ENCODE measurements around the gene RBM14. TPM values are rescaled to one million over a fixed set of nuclear protein-coding genes. Genes with fewer than 3 reads are reported as not detected.
"Not testable (repeated sequence)": the region's sequence is repeated elsewhere in the genome, so short reads cannot be mapped to it uniquely, and the experiment has no call there.

RBM14 gene
- total RNA-seq, 1 donor = 22.4 TPM

GRCh38 chr11:66637557-66638176, 21.2 kb downstream of the RBM14 start:
- peak overlapping the region; percentile 94 for H3K27ac ChIP-seq (ENCODE audit: low read depth, low read length)
- H3K36me3 ChIP-seq (ENCODE audit: insufficient read depth, low read length) = peaks cover 52% of the 10 kb centered on the region
- no peak for DNase-seq (ENCODE audit: insufficient read length, low spot score, missing footprints)

GRCh38 chr11:66638177-66639065, 22.0 kb downstream of the RBM14 start, which contains the start of gene RBM4:
TSS of gene RBM4 (plus strand) at chr11:66638703. CDS start at chr11:66639712, 1,009 bp downstream.
- Histone ChIP-seq H3K4me1 (ENCODE audit: insufficient read depth, low read length) (peaks cover 43% of the 10 kb centered on the region), H3K79me2 (ENCODE audit: insufficient read depth, low read length) (peaks cover 96% of the 10 kb centered on the region), H3K27me3 (ENCODE audit: insufficient read depth, low read length) (no peaks in the 10 kb centered on the region), H2AFZ (ENCODE audit: low read length) (peak within 1 kb of the TSS; percentile 84), H3K27ac (ENCODE audit: low read depth, low read length) (peak within 1 kb of the TSS; percentile 94), H3K9me3 (ENCODE audit: low read depth, low read length) (no peaks in the 10 kb centered on the region), H3K36me3 (ENCODE audit: insufficient read depth, low read length) (peaks cover 52% of the 10 kb centered on the region), H4K20me1 (ENCODE audit: insufficient read depth, low read length) (peaks cover 63% of the 10 kb centered on the region), H3K4me2 (ENCODE audit: insufficient read depth, low read length) (peak within 1 kb of the TSS; percentile 86), H3K4me3 (ENCODE audit: insufficient read depth, low read length) (peak within 1 kb of the TSS; percentile 89)
- peak; percentile 11 for TF ChIP-seq CTCF (IDR thresholded peaks at IDR 0.05; ENCODE audit: extremely low read depth, low read depth, low read length)
- peak; percentile 98 for DNase-seq (ENCODE audit: insufficient read length, low spot score, missing footprints)

More at GRCh38 chr11:66637557-66638176, 21.2 kb downstream of the RBM14 start:
- no peaks in the 10 kb centered on the region for H3K9me3 ChIP-seq (ENCODE audit: low read depth, low read length)
- H3K4me2 ChIP-seq (ENCODE audit: insufficient read depth, low read length) = peak overlapping the region; percentile 86
- H3K27me3 ChIP-seq (ENCODE audit: insufficient read depth, low read length) = no peaks in the 10 kb centered on the region
- peak overlapping the region; percentile 89 for H3K4me3 ChIP-seq (ENCODE audit: insufficient read depth, low read length)
- TF ChIP-seq CTCF (IDR thresholded peaks at IDR 0.05; ENCODE audit: extremely low read depth, low read depth, low read length) = no peak
- peaks cover 60% of the 10 kb centered on the region for H4K20me1 ChIP-seq (ENCODE audit: insufficient read depth, low read length)
- peak overlapping the region; percentile 74 for H2AFZ ChIP-seq (ENCODE audit: low read length)
- H3K4me1 ChIP-seq (ENCODE audit: insufficient read depth, low read length) = peaks cover 41% of the 10 kb centered on the region
- peaks cover 96% of the 10 kb centered on the region for H3K79me2 ChIP-seq (ENCODE audit: insufficient read depth, low read length)

GRCh38 chr11:66639066-66639813, 22.8 kb downstream of the RBM14 start:
- Histone ChIP-seq H3K79me2 (ENCODE audit: insufficient read depth, low read length) (peaks cover 96% of the 10 kb centered on the region), H2AFZ (ENCODE audit: low read length) (peak overlapping the region; percentile 84), H3K27ac (ENCODE audit: low read depth, low read length) (peak overlapping the region; percentile 94), H3K9me3 (ENCODE audit: low read depth, low read length) (no peaks in the 10 kb centered on the region), H3K27me3 (ENCODE audit: insufficient read depth, low read length) (no peaks in the 10 kb centered on the region), H3K4me3 (ENCODE audit: insufficient read depth, low read length) (peak overlapping the region; percentile 89), H3K4me2 (ENCODE audit: insufficient read depth, low read length) (peak overlapping the region; percentile 85), H4K20me1 (ENCODE audit: insufficient read depth, low read length) (peaks cover 69% of the 10 kb centered on the region), H3K4me1 (ENCODE audit: insufficient read depth, low read length) (peaks cover 43% of the 10 kb centered on the region), H3K36me3 (ENCODE audit: insufficient read depth, low read length) (peaks cover 55% of the 10 kb centered on the region)
- peak; percentile 34 for TF ChIP-seq CTCF (IDR thresholded peaks at IDR 0.05; ENCODE audit: extremely low read depth, low read depth, low read length)
- no peak for DNase-seq (ENCODE audit: insufficient read length, low spot score, missing footprints)

- H3K4me2 ChIP-seq (ENCODE audit: insufficient read depth, low read length) = peak overlapping the region; percentile 85
- H3K4me3 ChIP-seq (ENCODE audit: insufficient read depth, low read length) = peak overlapping the region; percentile 89
- peaks cover 55% of the 10 kb centered on the region for H3K36me3 ChIP-seq (ENCODE audit: insufficient read depth, low read length)
- peaks cover 96% of the 10 kb centered on the region for H3K79me2 ChIP-seq (ENCODE audit: insufficient read depth, low read length)
- not testable (repeated sequence) for DNase-seq (ENCODE audit: insufficient read length, low spot score, missing footprints); H3K27me3 ChIP-seq (ENCODE audit: insufficient read depth, low read length); H3K9me3 ChIP-seq (ENCODE audit: low read depth, low read length); H2AFZ ChIP-seq (ENCODE audit: low read length)
- peaks cover 74% of the 10 kb centered on the region for H4K20me1 ChIP-seq (ENCODE audit: insufficient read depth, low read length)
- peak overlapping the region; percentile 94 for H3K27ac ChIP-seq (ENCODE audit: low read depth, low read length)
- H3K4me1 ChIP-seq (ENCODE audit: insufficient read depth, low read length) = peaks cover 44% of the 10 kb centered on the region
Measured at GRCh38 chr11:66639814-66640340, 23.4 kb downstream of the RBM14 start.
